ENCODE data around the gene ATF7.

GRCh38 chr12:53495903-53496751 lies 130.1 kb downstream of the ATF7 start:
- TF ChIP-seq EZH2 (IDR thresholded peaks at IDR 0.05; ENCODE audit: borderline replicate concordance, low read depth, low read length, severe bottlenecking) (no peak), CTCF (IDR thresholded peaks at IDR 0.05; ENCODE audit: borderline replicate concordance, extremely low read depth, low read length, poor library complexity, severe bottlenecking) (no peak)

All from DND-41 (cell line).